Measurements from ENCODE around the gene KCNH8.

KCNH8 gene

GRCh38 chr3:19293295-19293694 is 145.0 kb downstream of the KCNH8 start:
- Histone ChIP-seq H3K4me3 (ENCODE audit: control insufficient read depth in 1 of 7, extremely low read depth in 1 of 7, insufficient read depth in 4 of 7, low read depth in 2 of 7, low read length in 6 of 7) (no peak overlapping the region), H3K4me1 (ENCODE audit: control extremely low read depth in 1 of 4, control insufficient read depth in 4 of 4, insufficient read depth in 4 of 4, low read length in 3 of 4) (no peaks in the 10 kb centered on the region), H3K27ac (ENCODE audit: insufficient read depth in 1 of 2, low read depth in 1 of 2, low read length in 2 of 2, poor library complexity in 1 of 2, severe bottlenecking in 2 of 2) (no peak overlapping the region), H3K9me3 (ENCODE audit: control extremely low read depth in 1 of 5, control insufficient read depth in 4 of 5, insufficient read depth in 2 of 5, low read depth in 1 of 5, low read length in 4 of 5) (no peaks in the 10 kb centered on the region), H3K36me3 (ENCODE audit: control insufficient read depth in 4 of 4, insufficient read depth in 4 of 4, low read length in 3 of 4) (no peaks in the 10 kb centered on the region), H3K27me3 (replicated peaks in 2 of 5; ENCODE audit: control insufficient read depth in 4 of 5, insufficient read depth in 5 of 5, low read length in 4 of 5) (no peaks in the 10 kb centered on the region)
- DNase-seq, result no peak
- 100% methylated on average over 1 of the region's 4 CpGs for WGBS (ENCODE audit: insufficient coverage)
- POLR2A ChIA-PET, result no interaction called here
- CTCF ChIA-PET, result no interaction called here

- no peaks in the 10 kb centered on the region for H3K27me3 ChIP-seq (replicated peaks in 2 of 5; ENCODE audit: control insufficient read depth in 4 of 5, insufficient read depth in 5 of 5, low read length in 4 of 5)
- H3K9me3 ChIP-seq (ENCODE audit: control extremely low read depth in 1 of 5, control insufficient read depth in 4 of 5, insufficient read depth in 2 of 5, low read depth in 1 of 5, low read length in 4 of 5), result no peaks in the 10 kb centered on the region
- H3K27ac ChIP-seq (ENCODE audit: insufficient read depth in 1 of 2, low read depth in 1 of 2, low read length in 2 of 2, poor library complexity in 1 of 2, severe bottlenecking in 2 of 2), result no peak overlapping the region
- H3K4me3 ChIP-seq (ENCODE audit: control insufficient read depth in 1 of 7, extremely low read depth in 1 of 7, insufficient read depth in 4 of 7, low read depth in 2 of 7, low read length in 6 of 7), result no peak overlapping the region
- no CpG with 5 or more reads among the region's 3 CpGs for WGBS (ENCODE audit: insufficient coverage)
- ChIA-PET CTCF (interaction anchor here (1.1 kb wide), 2 partner anchors 18 to 56 kb away, joined by 3 read pairs; no protein-coding TSS in a partner anchor), POLR2A (no interaction called here)
- H3K4me1 ChIP-seq (ENCODE audit: control extremely low read depth in 1 of 4, control insufficient read depth in 4 of 4, insufficient read depth in 4 of 4, low read length in 3 of 4), result no peaks in the 10 kb centered on the region
- no peak for DNase-seq
- H3K36me3 ChIP-seq (ENCODE audit: control insufficient read depth in 4 of 4, insufficient read depth in 4 of 4, low read length in 3 of 4), result no peaks in the 10 kb centered on the region
These were observed 146.9 kb downstream of the KCNH8 start for GRCh38 chr3:19295208-19295607.

- Histone ChIP-seq H3K27me3 (replicated peaks in 2 of 5; ENCODE audit: control insufficient read depth in 4 of 5, insufficient read depth in 5 of 5, low read length in 4 of 5) (no peaks in the 10 kb centered on the region), H3K9me3 (ENCODE audit: control extremely low read depth in 1 of 5, control insufficient read depth in 4 of 5, insufficient read depth in 2 of 5, low read depth in 1 of 5, low read length in 4 of 5) (no peaks in the 10 kb centered on the region), H3K27ac (ENCODE audit: insufficient read depth in 1 of 2, low read depth in 1 of 2, low read length in 2 of 2, poor library complexity in 1 of 2, severe bottlenecking in 2 of 2) (no peak overlapping the region), H3K4me3 (ENCODE audit: control insufficient read depth in 1 of 7, extremely low read depth in 1 of 7, insufficient read depth in 4 of 7, low read depth in 2 of 7, low read length in 6 of 7) (no peak overlapping the region), H3K36me3 (ENCODE audit: control insufficient read depth in 4 of 4, insufficient read depth in 4 of 4, low read length in 3 of 4) (no peaks in the 10 kb centered on the region), H3K4me1 (ENCODE audit: control extremely low read depth in 1 of 4, control insufficient read depth in 4 of 4, insufficient read depth in 4 of 4, low read length in 3 of 4) (no peaks in the 10 kb centered on the region)
- CTCF ChIA-PET, result no interaction called here
- WGBS (ENCODE audit: insufficient coverage), result 100% methylated on average over 2 of the region's 2 CpGs
- DNase-seq, result no peak
- POLR2A ChIA-PET, result no interaction called here
These were observed 183.6 kb downstream of the KCNH8 start for GRCh38 chr3:19331931-19332330.

GRCh38 chr3:19334120-19334519 is 185.8 kb downstream of the KCNH8 start:
- POLR2A ChIA-PET, result no interaction called here
- Histone ChIP-seq H3K36me3 (ENCODE audit: control insufficient read depth in 4 of 4, insufficient read depth in 4 of 4, low read length in 3 of 4) (no peaks in the 10 kb centered on the region), H3K4me3 (ENCODE audit: control insufficient read depth in 1 of 7, extremely low read depth in 1 of 7, insufficient read depth in 4 of 7, low read depth in 2 of 7, low read length in 6 of 7) (no peak overlapping the region), H3K27ac (ENCODE audit: insufficient read depth in 1 of 2, low read depth in 1 of 2, low read length in 2 of 2, poor library complexity in 1 of 2, severe bottlenecking in 2 of 2) (no peak overlapping the region), H3K9me3 (ENCODE audit: control extremely low read depth in 1 of 5, control insufficient read depth in 4 of 5, insufficient read depth in 2 of 5, low read depth in 1 of 5, low read length in 4 of 5) (no peaks in the 10 kb centered on the region), H3K27me3 (replicated peaks in 2 of 5; ENCODE audit: control insufficient read depth in 4 of 5, insufficient read depth in 5 of 5, low read length in 4 of 5) (no peaks in the 10 kb centered on the region), H3K4me1 (ENCODE audit: control extremely low read depth in 1 of 4, control insufficient read depth in 4 of 4, insufficient read depth in 4 of 4, low read length in 3 of 4) (no peaks in the 10 kb centered on the region)
- no peak for DNase-seq
- 92% methylated on average over 6 of the region's 6 CpGs for WGBS (ENCODE audit: insufficient coverage)
- CTCF ChIA-PET, result interaction anchor here (1.3 kb wide), 1 partner anchor 24 kb away, joined by 3 read pairs; no protein-coding TSS in a partner anchor

- H3K4me3 ChIP-seq (ENCODE audit: control insufficient read depth in 1 of 7, extremely low read depth in 1 of 7, insufficient read depth in 4 of 7, low read depth in 2 of 7, low read length in 6 of 7), result no peak overlapping the region
- no CpG with 5 or more reads among the region's 1 CpG for WGBS (ENCODE audit: insufficient coverage)
- H3K4me1 ChIP-seq (ENCODE audit: control extremely low read depth in 1 of 4, control insufficient read depth in 4 of 4, insufficient read depth in 4 of 4, low read length in 3 of 4), result no peaks in the 10 kb centered on the region
- no peaks in the 10 kb centered on the region for H3K27me3 ChIP-seq (replicated peaks in 2 of 5; ENCODE audit: control insufficient read depth in 4 of 5, insufficient read depth in 5 of 5, low read length in 4 of 5)
- no peak overlapping the region for H3K27ac ChIP-seq (ENCODE audit: insufficient read depth in 1 of 2, low read depth in 1 of 2, low read length in 2 of 2, poor library complexity in 1 of 2, severe bottlenecking in 2 of 2)
- no peaks in the 10 kb centered on the region for H3K36me3 ChIP-seq (ENCODE audit: control insufficient read depth in 4 of 4, insufficient read depth in 4 of 4, low read length in 3 of 4)
- H3K9me3 ChIP-seq (ENCODE audit: control extremely low read depth in 1 of 5, control insufficient read depth in 4 of 5, insufficient read depth in 2 of 5, low read depth in 1 of 5, low read length in 4 of 5), result peaks cover 0 to 8% (median 7%) of the 10 kb centered on the region in 5 experiments
- POLR2A ChIA-PET, result no interaction called here
- CTCF ChIA-PET, result no interaction called here
- no peak for DNase-seq
These were observed 190.5 kb downstream of the KCNH8 start for GRCh38 chr3:19338769-19339168.

GRCh38 chr3:19342389-19342788 is 194.1 kb downstream of the KCNH8 start:
- Histone ChIP-seq H3K36me3 (ENCODE audit: control insufficient read depth in 4 of 4, insufficient read depth in 4 of 4, low read length in 3 of 4) (no peaks in the 10 kb centered on the region), H3K4me3 (ENCODE audit: control insufficient read depth in 1 of 7, extremely low read depth in 1 of 7, insufficient read depth in 4 of 7, low read depth in 2 of 7, low read length in 6 of 7) (no peak overlapping the region), H3K9me3 (ENCODE audit: control extremely low read depth in 1 of 5, control insufficient read depth in 4 of 5, insufficient read depth in 2 of 5, low read depth in 1 of 5, low read length in 4 of 5) (peaks cover 0 to 8% (median 7%) of the 10 kb centered on the region in 5 experiments), H3K27ac (ENCODE audit: insufficient read depth in 1 of 2, low read depth in 1 of 2, low read length in 2 of 2, poor library complexity in 1 of 2, severe bottlenecking in 2 of 2) (no peak overlapping the region), H3K27me3 (replicated peaks in 2 of 5; ENCODE audit: control insufficient read depth in 4 of 5, insufficient read depth in 5 of 5, low read length in 4 of 5) (no peaks in the 10 kb centered on the region), H3K4me1 (ENCODE audit: control extremely low read depth in 1 of 4, control insufficient read depth in 4 of 4, insufficient read depth in 4 of 4, low read length in 3 of 4) (peaks cover under 1 to 13% (median 7%) of the 10 kb centered on the region in 4 experiments)
- WGBS (ENCODE audit: insufficient coverage), result 100% methylated on average over 3 of the region's 5 CpGs
- no peak for DNase-seq
- POLR2A ChIA-PET, result no interaction called here
- CTCF ChIA-PET, result no interaction called here

DNA sequence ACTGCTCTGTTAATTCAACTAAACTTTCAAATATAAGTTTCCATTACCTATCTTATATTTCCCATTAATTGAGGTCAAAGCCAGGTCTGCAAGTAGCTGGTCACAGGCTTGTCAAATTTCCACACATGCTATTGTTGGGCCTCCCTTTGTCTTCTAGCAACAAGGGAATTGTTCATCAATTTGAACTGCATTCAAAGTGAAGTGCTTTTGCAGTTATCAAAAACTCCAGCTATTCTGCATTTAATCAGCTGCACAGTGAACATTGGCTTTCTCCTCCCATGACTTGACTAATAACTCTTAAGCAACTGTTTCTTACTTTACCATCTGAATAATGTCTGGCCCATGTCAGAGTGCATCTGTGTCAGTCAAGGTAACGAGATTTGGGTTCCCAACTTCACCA is 198.4 kb downstream of the KCNH8 start:
- peak overlapping the region in 1 of 7 experiments; percentile 14 for H3K4me3 ChIP-seq (ENCODE audit: control insufficient read depth in 1 of 7, extremely low read depth in 1 of 7, insufficient read depth in 4 of 7, low read depth in 2 of 7, low read length in 6 of 7)
- peak in 1 of 3 donors; percentile 31 for DNase-seq
- no peaks in the 10 kb centered on the region for H3K9me3 ChIP-seq (ENCODE audit: control extremely low read depth in 1 of 5, control insufficient read depth in 4 of 5, insufficient read depth in 2 of 5, low read depth in 1 of 5, low read length in 4 of 5)
- ChIA-PET CTCF (interaction anchor here (1.1 to 3.5 kb wide), 5 partner anchors 22 to 519 kb away, joined by 3 to 20 read pairs (median 4); no protein-coding TSS in a partner anchor), POLR2A (no interaction called here)
- peaks cover 6 to 24% (median 11%) of the 10 kb centered on the region in 4 experiments for H3K4me1 ChIP-seq (ENCODE audit: control extremely low read depth in 1 of 4, control insufficient read depth in 4 of 4, insufficient read depth in 4 of 4, low read length in 3 of 4)
- no peaks in the 10 kb centered on the region for H3K27me3 ChIP-seq (replicated peaks in 2 of 5; ENCODE audit: control insufficient read depth in 4 of 5, insufficient read depth in 5 of 5, low read length in 4 of 5)
- no peaks in the 10 kb centered on the region for H3K36me3 ChIP-seq (ENCODE audit: control insufficient read depth in 4 of 4, insufficient read depth in 4 of 4, low read length in 3 of 4)
- H3K27ac ChIP-seq (ENCODE audit: insufficient read depth in 1 of 2, low read depth in 1 of 2, low read length in 2 of 2, poor library complexity in 1 of 2, severe bottlenecking in 2 of 2), result no peak overlapping the region
- no CpG with 5 or more reads among the region's 1 CpG for WGBS (ENCODE audit: insufficient coverage)

Measured in common myeloid progenitor, CD34-positive (primary cell).